Ovary (tissue), 9 donors: ENCODE data around the gene LANCL2. TPM values are rescaled to one million over a fixed set of nuclear protein-coding genes. Genes with fewer than 3 reads are reported as not detected.

Source experiments
- DNase-seq, 5 donors: peaks; one replicate each; pipeline ENCODE4 v3.0.0-alpha.2; 2019 to 2020
- H3K27ac ChIP-seq, 2 donors: fragments of 200-600 bp; one replicate each; pipeline versions ENCODE4 v1.5.1 to v1.8.0; 2019 to 2022
- H3K27me3 ChIP-seq: fragments of 200-600 bp; one replicate; pipeline ENCODE4 v1.8.0; 2022
- H3K36me3 ChIP-seq: fragments of 200-600 bp; sonication (generic); one replicate; pipeline ENCODE4 v1.5.1; 2019
- H3K4me1 ChIP-seq: one replicate; pipeline ENCODE4 v1.8.1; 2013; ENCODE audit warnings: mild to moderate bottlenecking, moderate library complexity; ENCODE audit not compliant: insufficient read depth
- H3K4me3 ChIP-seq: fragments of 200-600 bp; sonication (generic); one replicate; pipeline ENCODE4 v1.5.1; 2017
- H3K9me3 ChIP-seq, 2 donors: fragments of 200-600 bp in 1 of 2; sonication (generic) in 1 of 2; one replicate each; pipeline versions ENCODE4 v1.5.1 to v1.8.1; 2013 to 2019; ENCODE audit warnings: mild to moderate bottlenecking in 1 of 2, moderate library complexity in 1 of 2
- EP300 ChIP-seq: sonication (generic); formaldehyde crosslinking; IDR thresholded peaks from one replicate; pipeline ENCODE4 v1.6.1; 2017; ENCODE audit warnings: antibody characterized with exemption
- POLR2A ChIP-seq: fragments of 450-650 bp; IDR thresholded peaks from one replicate; pipeline ENCODE4 v1.6.1; 2017; ENCODE audit warnings: antibody characterized with exemption, mild to moderate bottlenecking, moderate library complexity
- WGBS, 3 donors: extraction: QIAGEN DNeasy Blood & Tissue Kit in 1 of 3; methylation state at CpG; one replicate each; pipeline versions ENCODE4 v1.1.5 to v1.1.7; 2013 to 2017; 5-methylcytosine and 5-hydroxymethylcytosine counted together
- intact Hi-C, 4 donors: fragments of 100-400 bp; cut with DNase I; formaldehyde crosslinking; loops; one replicate each; pipeline versions ENCODE4 v1.11.0 to v1.15.1; 2022 to 2023
- polyA plus RNA-seq, 2 donors: library from polyadenylated mRNA; stranded (reverse); fragments of 200-250 nt in 1 of 2; fragments of 350-450 nt in 1 of 2; fragmentation: Illumina TruSeq in 1 of 2; extraction: RNeasy Lipid Tissue Mini Kit (QIAGEN cat#74804) in 1 of 2; gene quantifications; one replicate each; pipeline ENCODE4 v1.2.3, GENCODE V29; 2013 to 2014
- total RNA-seq, 7 donors: library from RNA; depleted of rRNA in 2 of 7; stranded (reverse); fragments of >200 nt in 2 of 7; fragmentation: NEBNext Ultra II Directional in 3 of 7; extraction: Animal tissue kit (Norgen Biotek cat#: 25700) in 3 of 7; gene quantifications; one replicate each; pipeline versions ENCODE4 v1.1.0 to v1.2.4, GENCODE V29; 2016 to 2023
- TF ChIP-seq, protein P1 (sequence below), 3 donors: fragments of 450-650 bp in 2 of 3; fragments of 200-600 bp in 1 of 3; IDR thresholded peaks; one replicate each; pipeline versions ENCODE4 v1.5.1 to v1.8.0; 2016 to 2022; ENCODE audit warnings: antibody characterized with exemption in 3 of 3, mild to moderate bottlenecking in 1 of 3
- donor health status: DM: no; HTN: no; CAD: no; lungs with moderate emphysema.
- donor health status: DM: no; HTN: no; CAD: no.
- donor health status: Bipolar disorder and iron deficiency.
- donor health status: DM: yes; HTN: yes; CAD: no.
- donor health status: DM: no; HTN: no; CAD: no.
- donor health status: DM: yes; HTN: yes; CAD: no.

LANCL2 gene
- total and polyA plus RNA-seq, 9 donors: 7.5 to 20.4 (median 16.8) TPM

DNA sequence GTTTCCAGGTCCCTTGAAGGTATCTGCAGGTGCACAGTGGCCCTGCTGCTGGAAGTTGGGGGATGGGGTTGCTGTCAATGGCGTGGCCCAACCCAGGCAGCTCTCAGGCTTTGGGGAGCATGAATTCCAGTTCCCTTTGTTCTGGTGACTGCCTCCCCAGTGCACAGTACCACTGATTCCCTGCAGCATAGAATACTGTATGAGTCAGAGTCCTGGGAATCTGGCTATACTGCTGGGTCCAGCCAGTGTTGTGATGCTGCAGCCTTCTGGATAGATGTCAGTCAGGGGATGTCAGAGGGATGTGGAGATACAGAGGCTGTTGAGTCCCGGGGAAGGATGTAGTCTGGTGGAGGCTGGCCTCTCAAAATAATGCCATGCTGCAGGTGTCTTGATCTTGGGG is 99.3 kb downstream of the LANCL2 start:
- DNase-seq: no peak
- Histone ChIP-seq H3K4me3 (no peak overlapping the region), H3K4me1 (no peaks in the 10 kb centered on the region), H3K27ac (no peak overlapping the region), H3K36me3 (no peaks in the 10 kb centered on the region), H3K27me3 (no peaks in the 10 kb centered on the region), H3K9me3 (no peaks in the 10 kb centered on the region)
- WGBS, 3 donors: 92 to 97% (median 96%) methylated on average over 2 of the region's 2 CpGs
- no peak for TF ChIP-seq EP300
- TF ChIP-seq, protein P1, sequence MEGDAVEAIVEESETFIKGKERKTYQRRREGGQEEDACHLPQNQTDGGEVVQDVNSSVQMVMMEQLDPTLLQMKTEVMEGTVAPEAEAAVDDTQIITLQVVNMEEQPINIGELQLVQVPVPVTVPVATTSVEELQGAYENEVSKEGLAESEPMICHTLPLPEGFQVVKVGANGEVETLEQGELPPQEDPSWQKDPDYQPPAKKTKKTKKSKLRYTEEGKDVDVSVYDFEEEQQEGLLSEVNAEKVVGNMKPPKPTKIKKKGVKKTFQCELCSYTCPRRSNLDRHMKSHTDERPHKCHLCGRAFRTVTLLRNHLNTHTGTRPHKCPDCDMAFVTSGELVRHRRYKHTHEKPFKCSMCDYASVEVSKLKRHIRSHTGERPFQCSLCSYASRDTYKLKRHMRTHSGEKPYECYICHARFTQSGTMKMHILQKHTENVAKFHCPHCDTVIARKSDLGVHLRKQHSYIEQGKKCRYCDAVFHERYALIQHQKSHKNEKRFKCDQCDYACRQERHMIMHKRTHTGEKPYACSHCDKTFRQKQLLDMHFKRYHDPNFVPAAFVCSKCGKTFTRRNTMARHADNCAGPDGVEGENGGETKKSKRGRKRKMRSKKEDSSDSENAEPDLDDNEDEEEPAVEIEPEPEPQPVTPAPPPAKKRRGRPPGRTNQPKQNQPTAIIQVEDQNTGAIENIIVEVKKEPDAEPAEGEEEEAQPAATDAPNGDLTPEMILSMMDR (IDR thresholded peaks at IDR 0.05): no peak
- no peak for TF ChIP-seq POLR2A
- intact Hi-C loops: no loop called here

DNA sequence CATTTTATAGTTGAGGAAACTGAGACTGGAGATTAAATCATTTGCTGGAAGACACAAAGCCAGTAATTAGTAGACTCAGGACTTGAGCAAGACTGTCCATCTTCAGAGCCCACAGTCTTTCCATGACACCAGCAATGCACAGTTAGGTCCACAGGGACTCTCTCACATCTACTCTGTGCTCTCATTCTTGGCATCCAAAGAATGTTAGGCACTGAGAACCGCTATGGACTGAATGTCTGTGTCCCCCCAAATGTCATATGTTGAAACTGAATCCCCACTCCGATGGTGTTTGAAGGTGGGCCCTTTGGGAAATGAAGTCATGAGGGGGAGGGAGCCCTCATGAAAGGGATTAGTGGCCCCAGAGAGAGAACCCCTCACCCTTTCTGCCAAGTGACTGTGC is 100.6 kb downstream of the LANCL2 start:
- Histone ChIP-seq H3K27ac (no peak overlapping the region), H3K27me3 (no peaks in the 10 kb centered on the region), H3K36me3 (no peaks in the 10 kb centered on the region), H3K4me1 (no peaks in the 10 kb centered on the region), H3K4me3 (no peak overlapping the region), H3K9me3 (no peaks in the 10 kb centered on the region)
- WGBS, 3 donors: 83 to 89% (median 85%) methylated on average over 2 of the region's 2 CpGs
- no peak for DNase-seq
- intact Hi-C loops: no loop called here
- TF ChIP-seq, protein P1 (IDR thresholded peaks at IDR 0.05): no peak

DNA sequence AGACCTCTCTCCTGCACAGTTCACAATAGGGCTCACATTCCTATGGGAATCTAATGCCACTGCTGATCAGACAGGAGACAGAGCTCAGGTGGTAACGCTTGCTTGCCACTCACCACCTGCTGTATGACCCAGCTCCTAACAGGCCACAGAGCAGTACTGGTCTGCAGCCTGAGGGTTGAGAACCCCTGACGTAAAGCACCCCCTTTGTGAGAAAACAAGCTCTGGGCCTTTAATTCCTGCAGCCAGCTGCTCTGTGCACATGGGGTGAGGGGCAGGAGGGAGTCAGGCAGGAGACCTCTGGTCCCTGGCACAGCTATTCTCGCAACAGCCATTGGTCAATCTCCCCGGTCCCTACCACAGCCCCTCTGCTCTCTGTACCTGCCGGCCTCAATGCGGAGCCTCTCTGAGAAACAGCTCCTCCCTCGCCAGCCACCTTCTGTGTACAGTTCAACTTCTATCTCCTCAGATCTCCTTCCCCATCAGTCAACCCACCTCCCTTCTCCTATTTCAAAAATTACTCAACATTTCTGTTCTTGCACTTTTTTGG is 102.0 kb downstream of the LANCL2 start:
- 96 to 97% (median 96%) methylated on average over 7 of the region's 7 CpGs for WGBS, 3 donors
- no peaks in the 10 kb centered on the region for H3K9me3 ChIP-seq
- no peaks in the 10 kb centered on the region for H3K27me3 ChIP-seq
- TF ChIP-seq, protein P1 (IDR thresholded peaks at IDR 0.05): no peak
- DNase-seq: no peak
- intact Hi-C loops: no loop called here
- no peaks in the 10 kb centered on the region for H3K36me3 ChIP-seq
- no peak overlapping the region for H3K4me3 ChIP-seq
- no peaks in the 10 kb centered on the region for H3K4me1 ChIP-seq
- H3K27ac ChIP-seq: no peak overlapping the region

DNA sequence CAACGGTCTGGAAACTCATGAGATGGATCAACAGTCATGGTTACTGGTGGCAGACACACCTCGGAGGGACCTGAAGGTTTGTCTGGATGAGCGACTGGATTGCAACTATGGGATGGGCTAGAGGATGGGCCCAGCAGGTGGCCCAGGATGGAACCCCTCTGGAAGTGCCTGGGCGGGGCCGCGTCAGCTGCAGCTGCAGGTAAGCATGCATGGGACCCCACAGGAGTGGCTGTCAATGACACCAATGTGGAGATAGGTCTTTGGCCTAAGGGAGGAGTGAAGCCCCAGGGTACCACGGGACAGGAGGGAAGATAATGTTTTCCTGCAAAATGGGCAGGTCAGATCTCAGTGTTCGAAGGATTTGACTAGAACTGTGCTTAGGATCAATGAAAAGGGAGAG is 103.4 kb downstream of the LANCL2 start:
- DNase-seq: no peak
- 97% methylated on average over 8 of the region's 8 CpGs for WGBS, 3 donors
- Histone ChIP-seq H3K4me3 (no peak overlapping the region), H3K27me3 (no peaks in the 10 kb centered on the region), H3K36me3 (no peaks in the 10 kb centered on the region), H3K4me1 (no peaks in the 10 kb centered on the region), H3K27ac (no peak overlapping the region), H3K9me3 (no peaks in the 10 kb centered on the region)
- intact Hi-C loops: no loop called here
- TF ChIP-seq POLR2A: no peak
- no peak for TF ChIP-seq EP300
- TF ChIP-seq, protein P1 (IDR thresholded peaks at IDR 0.05): no peak

DNA sequence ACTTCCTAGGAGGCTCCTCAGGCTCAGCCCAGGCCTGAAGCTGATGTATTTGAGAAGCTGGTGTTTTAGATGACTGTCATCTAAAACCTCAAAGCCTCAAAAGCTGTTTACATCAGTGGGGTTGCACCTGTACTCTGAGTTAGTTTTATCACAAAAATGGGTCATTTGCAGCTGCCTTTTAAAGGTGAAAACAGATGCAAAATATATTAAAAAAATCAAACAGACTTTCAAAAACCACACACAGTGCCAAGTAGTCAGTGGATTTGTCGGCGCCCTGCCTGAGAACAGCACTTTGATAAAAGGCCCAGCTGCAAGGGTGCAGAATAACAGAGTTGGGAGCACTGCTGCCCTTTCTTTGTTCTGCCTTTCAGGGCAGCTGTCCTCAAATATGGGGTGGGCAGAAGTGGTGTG is 104.1 kb downstream of the LANCL2 start:
- DNase-seq: no peak
- intact Hi-C loops: no loop called here
- no peaks in the 10 kb centered on the region for H3K9me3 ChIP-seq
- H3K4me1 ChIP-seq: no peaks in the 10 kb centered on the region
- 38 to 54% (median 51%) methylated on average over 2 of the region's 2 CpGs for WGBS, 3 donors
- H3K27me3 ChIP-seq: no peaks in the 10 kb centered on the region
- TF ChIP-seq, protein P1 (IDR thresholded peaks at IDR 0.05): no peak
- TF ChIP-seq EP300 (no peak), POLR2A (no peak)
- H3K27ac ChIP-seq: no peak overlapping the region
- H3K4me3 ChIP-seq: no peak overlapping the region
- H3K36me3 ChIP-seq: no peaks in the 10 kb centered on the region
